Central memory CD8-positive, alpha-beta T cell (primary cell): ENCODE data around the gene SUSD6.

Source experiments
- ATAC-seq: fragments of 150-1000 bp; cut with Tn5 transposase; replicated peaks from 2 replicates; pipeline ENCODE4 v1.10.0; 2022; ENCODE audit warnings: mild to moderate bottlenecking, moderate FRiP score, moderate number of reproducible peaks; ENCODE audit not compliant: poor library complexity, severe bottlenecking; ENCODE audit errors: extremely low read depth
- DNase-seq, 2 donors: peaks; one replicate each; pipeline ENCODE4 v3.0.0; 2021; ENCODE audit warnings: low spot score in 2 of 2
- H3K27ac Mint-ChIP-seq: one replicate; pipeline ENCODE4 v1.8.0; 2022; ENCODE audit warnings: low read depth, mild to moderate bottlenecking, moderate library complexity, mixed read lengths
- H3K27me3 Mint-ChIP-seq: one replicate; pipeline ENCODE4 v1.8.0; 2022; ENCODE audit warnings: mixed read lengths
- H3K36me3 Mint-ChIP-seq: one replicate; pipeline ENCODE4 v1.8.0; 2022; ENCODE audit warnings: mild to moderate bottlenecking, moderate library complexity, mixed read lengths; ENCODE audit not compliant: insufficient read depth
- H3K4me1 Mint-ChIP-seq: one replicate; pipeline ENCODE4 v1.8.0; 2022; ENCODE audit warnings: mixed read lengths
- H3K4me3 Mint-ChIP-seq: one replicate; pipeline ENCODE4 v1.8.0; 2022; ENCODE audit warnings: mild to moderate bottlenecking, moderate library complexity, mixed read lengths
- H3K9me3 Mint-ChIP-seq: one replicate; pipeline ENCODE4 v1.8.0; 2022; ENCODE audit warnings: mixed read lengths

Gene SUSD6

GRCh38 chr14:69675245-69675583 lies 63.8 kb downstream of the SUSD6 start:
- Mint-ChIP-seq H3K27ac (peak overlapping the region; percentile 59), H3K36me3 (peaks cover 11% of the 10 kb centered on the region), H3K4me3 (peak overlapping the region; percentile 3), H3K9me3 (no peaks in the 10 kb centered on the region), H3K27me3 (no peaks in the 10 kb centered on the region), H3K4me1 (peaks cover 69% of the 10 kb centered on the region)
- no peak for DNase-seq
- no peak for ATAC-seq

- Mint-ChIP-seq H3K36me3 (peaks cover 7% of the 10 kb centered on the region), H3K4me1 (peaks cover 69% of the 10 kb centered on the region), H3K27ac (peak overlapping the region; percentile 59), H3K27me3 (no peaks in the 10 kb centered on the region), H3K9me3 (no peaks in the 10 kb centered on the region), H3K4me3 (no peak overlapping the region)
- ATAC-seq (no peak), DNase-seq (no peak)
Observed at GRCh38 chr14:69675877-69676416, 64.6 kb downstream of the SUSD6 start.

- no peak overlapping the region for H3K4me3 Mint-ChIP-seq
- no peaks in the 10 kb centered on the region for H3K27me3 Mint-ChIP-seq
- peaks cover 69% of the 10 kb centered on the region for H3K4me1 Mint-ChIP-seq
- peaks cover 10% of the 10 kb centered on the region for H3K36me3 Mint-ChIP-seq
- no peak for DNase-seq
- H3K27ac Mint-ChIP-seq: no peak overlapping the region
- H3K9me3 Mint-ChIP-seq: no peaks in the 10 kb centered on the region
- ATAC-seq: no peak
Observed at GRCh38 chr14:69676723-69677122, 65.3 kb downstream of the SUSD6 start.

GRCh38 chr14:69680297-69680696 lies 68.9 kb downstream of the SUSD6 start:
- ATAC-seq: no peak
- Mint-ChIP-seq H3K4me3 (no peak overlapping the region), H3K27ac (no peak overlapping the region), H3K27me3 (no peaks in the 10 kb centered on the region), H3K36me3 (peaks cover 13% of the 10 kb centered on the region), H3K9me3 (no peaks in the 10 kb centered on the region), H3K4me1 (peaks cover 69% of the 10 kb centered on the region)
- no peak for DNase-seq

GRCh38 chr14:69682136-69682535 lies 70.7 kb downstream of the SUSD6 start:
- DNase-seq (no peak), ATAC-seq (no peak)
- H3K4me1 Mint-ChIP-seq: peaks cover 65% of the 10 kb centered on the region
- H3K4me3 Mint-ChIP-seq: no peak overlapping the region
- no peaks in the 10 kb centered on the region for H3K9me3 Mint-ChIP-seq
- H3K27me3 Mint-ChIP-seq: no peaks in the 10 kb centered on the region
- peaks cover 9% of the 10 kb centered on the region for H3K36me3 Mint-ChIP-seq
- H3K27ac Mint-ChIP-seq: no peak overlapping the region

GRCh38 chr14:69682621-69683263 lies 71.3 kb downstream of the SUSD6 start:
- no peaks in the 10 kb centered on the region for H3K27me3 Mint-ChIP-seq
- H3K27ac Mint-ChIP-seq: peak overlapping the region; percentile 1
- no peak overlapping the region for H3K4me3 Mint-ChIP-seq
- DNase-seq (no peak), ATAC-seq (peak; percentile 44)
- H3K36me3 Mint-ChIP-seq: peaks cover 8% of the 10 kb centered on the region
- no peaks in the 10 kb centered on the region for H3K9me3 Mint-ChIP-seq
- peaks cover 66% of the 10 kb centered on the region for H3K4me1 Mint-ChIP-seq

GRCh38 chr14:69683971-69684370 lies 72.6 kb downstream of the SUSD6 start:
- H3K4me3 Mint-ChIP-seq: no peak overlapping the region
- H3K4me1 Mint-ChIP-seq: peaks cover 75% of the 10 kb centered on the region
- H3K9me3 Mint-ChIP-seq: no peaks in the 10 kb centered on the region
- ATAC-seq: peak; percentile 21
- H3K27me3 Mint-ChIP-seq: no peaks in the 10 kb centered on the region
- peaks cover 9% of the 10 kb centered on the region for H3K36me3 Mint-ChIP-seq
- DNase-seq: no peak
- H3K27ac Mint-ChIP-seq: peak overlapping the region; percentile 42

- Mint-ChIP-seq H3K27ac (peak overlapping the region; percentile 42), H3K9me3 (no peaks in the 10 kb centered on the region), H3K4me3 (no peak overlapping the region), H3K27me3 (no peaks in the 10 kb centered on the region), H3K4me1 (peaks cover 78% of the 10 kb centered on the region), H3K36me3 (peaks cover 10% of the 10 kb centered on the region)
- no peak for ATAC-seq
- no peak for DNase-seq
Observed at GRCh38 chr14:69684461-69685217, 73.2 kb downstream of the SUSD6 start.

- H3K27me3 Mint-ChIP-seq: no peaks in the 10 kb centered on the region
- H3K9me3 Mint-ChIP-seq: no peaks in the 10 kb centered on the region
- H3K4me3 Mint-ChIP-seq: no peak overlapping the region
- DNase-seq: no peak
- H3K36me3 Mint-ChIP-seq: peaks cover 10% of the 10 kb centered on the region
- no peak for ATAC-seq
- peak overlapping the region; percentile 33 for H3K27ac Mint-ChIP-seq
- peaks cover 78% of the 10 kb centered on the region for H3K4me1 Mint-ChIP-seq
Observed at GRCh38 chr14:69685218-69685616, 73.8 kb downstream of the SUSD6 start.

- no peak for DNase-seq
Observed at GRCh38 chr14:69685716-69686115, 74.3 kb downstream of the SUSD6 start.

GRCh38 chr14:69687606-69688298 lies 76.4 kb downstream of the SUSD6 start:
- no peak for DNase-seq
- no peak for ATAC-seq
- Mint-ChIP-seq H3K27me3 (no peaks in the 10 kb centered on the region), H3K27ac (no peak overlapping the region), H3K4me3 (no peak overlapping the region), H3K9me3 (no peaks in the 10 kb centered on the region), H3K4me1 (peaks cover 70% of the 10 kb centered on the region), H3K36me3 (peaks cover 7% of the 10 kb centered on the region)

More at GRCh38 chr14:69685716-69686115, 74.3 kb downstream of the SUSD6 start:
- Mint-ChIP-seq H3K4me3 (no peak overlapping the region), H3K4me1 (peaks cover 78% of the 10 kb centered on the region), H3K36me3 (peaks cover 11% of the 10 kb centered on the region), H3K9me3 (no peaks in the 10 kb centered on the region), H3K27ac (peak overlapping the region; percentile 33), H3K27me3 (no peaks in the 10 kb centered on the region)
- ATAC-seq: peak; percentile 65

- ATAC-seq (no peak), DNase-seq (no peak)
- no peak overlapping the region for H3K27ac Mint-ChIP-seq
- no peak overlapping the region for H3K4me3 Mint-ChIP-seq
- H3K36me3 Mint-ChIP-seq: peaks cover 8% of the 10 kb centered on the region
- no peaks in the 10 kb centered on the region for H3K9me3 Mint-ChIP-seq
- H3K27me3 Mint-ChIP-seq: no peaks in the 10 kb centered on the region
- peaks cover 70% of the 10 kb centered on the region for H3K4me1 Mint-ChIP-seq
Observed at GRCh38 chr14:69688299-69688649, 76.9 kb downstream of the SUSD6 start.
